ENCODE data around the gene CTDSPL2.
A peak's percentile ranks its signal among the peaks of the same experiment; 100 is the strongest.
"Not testable (repeated sequence)": the region's sequence is repeated elsewhere in the genome, so short reads cannot be mapped to it uniquely, and the experiment has no call there.

Gene CTDSPL2

GRCh38 chr15:44536302-44536961, 109.0 kb downstream of the CTDSPL2 start:
- Histone ChIP-seq H3K27ac (ENCODE audit: low read depth, low read length) (peak overlapping the region; percentile 95), H3K36me3 (ENCODE audit: control insufficient read depth in 5 of 5, insufficient read depth in 5 of 5, low read length in 5 of 5) (peaks cover 0 to 9% (median 5%) of the 10 kb centered on the region in 5 donors), H3K9me3 (ENCODE audit: control insufficient read depth in 5 of 5, low read length in 5 of 5) (no peaks in the 10 kb centered on the region), H3K27me3 (ENCODE audit: control insufficient read depth in 5 of 5, insufficient read depth in 4 of 5, low read length in 5 of 5) (no peaks in the 10 kb centered on the region), H3K4me3 (ENCODE audit: low read depth in 1 of 5, low read length in 5 of 5) (peak overlapping the region; percentile 77 to 90 (median 88)), H3K4me1 (ENCODE audit: control insufficient read depth in 5 of 5, insufficient read depth in 5 of 5, low read length in 5 of 5) (peaks cover 2 to 38% (median 32%) of the 10 kb centered on the region in 5 donors), H3K9ac (ENCODE audit: low read length in 5 of 5) (peak overlapping the region in 4 of 5 donors; percentile 64 to 85 (median 76))

- Histone ChIP-seq H3K4me1 (ENCODE audit: control insufficient read depth in 5 of 5, insufficient read depth in 5 of 5, low read length in 5 of 5) (peaks cover 4 to 45% (median 39%) of the 10 kb centered on the region in 5 donors), H3K9ac (ENCODE audit: low read length in 5 of 5) (peak within 1 kb of the TSS; percentile 79 to 98 (median 94)), H3K27ac (ENCODE audit: low read depth, low read length) (peak within 1 kb of the TSS; percentile 97), H3K27me3 (ENCODE audit: control insufficient read depth in 5 of 5, insufficient read depth in 4 of 5, low read length in 5 of 5) (no peaks in the 10 kb centered on the region), H3K9me3 (ENCODE audit: control insufficient read depth in 5 of 5, low read length in 5 of 5) (no peaks in the 10 kb centered on the region), H3K36me3 (ENCODE audit: control insufficient read depth in 5 of 5, insufficient read depth in 5 of 5, low read length in 5 of 5) (peaks cover 0 to 16% (median 5%) of the 10 kb centered on the region in 5 donors), H3K4me3 (ENCODE audit: low read depth in 1 of 5, low read length in 5 of 5) (peak within 1 kb of the TSS; percentile 85 to 92 (median 88))
Observed at GRCh38 chr15:44536962-44537734, 109.7 kb downstream of the CTDSPL2 start, which contains the start of gene EIF3J. EIF3J (plus strand) TSS chr15:44537147; CDS start chr15:44537195, 48 bp downstream.

GRCh38 chr15:44537735-44538240, 110.4 kb downstream of the CTDSPL2 start:
- H3K4me3 ChIP-seq (ENCODE audit: low read depth in 1 of 5, low read length in 5 of 5): peak overlapping the region; percentile 75 to 92 (median 85)
- H3K27ac ChIP-seq (ENCODE audit: low read depth, low read length): peak overlapping the region; percentile 97
- peaks cover 0 to 16% (median 5%) of the 10 kb centered on the region in 5 donors for H3K36me3 ChIP-seq (ENCODE audit: control insufficient read depth in 5 of 5, insufficient read depth in 5 of 5, low read length in 5 of 5)
- H3K9ac ChIP-seq (ENCODE audit: low read length in 5 of 5): peak overlapping the region; percentile 79 to 98 (median 94)
- H3K4me1 ChIP-seq (ENCODE audit: control insufficient read depth in 5 of 5, insufficient read depth in 5 of 5, low read length in 5 of 5): peaks cover 4 to 51% (median 44%) of the 10 kb centered on the region in 5 donors
- H3K27me3 ChIP-seq (ENCODE audit: control insufficient read depth in 5 of 5, insufficient read depth in 4 of 5, low read length in 5 of 5): no peaks in the 10 kb centered on the region
- H3K9me3 ChIP-seq (ENCODE audit: control insufficient read depth in 5 of 5, low read length in 5 of 5): no peaks in the 10 kb centered on the region

- Histone ChIP-seq H3K36me3 (ENCODE audit: control insufficient read depth in 5 of 5, insufficient read depth in 5 of 5, low read length in 5 of 5) (peaks cover 0 to 10% (median 3%) of the 10 kb centered on the region in 5 donors), H3K27ac (ENCODE audit: low read depth, low read length) (peak overlapping the region; percentile 63), H3K9me3 (ENCODE audit: control insufficient read depth in 5 of 5, low read length in 5 of 5) (no peaks in the 10 kb centered on the region), H3K9ac (ENCODE audit: low read length in 5 of 5) (peak overlapping the region in 1 of 5 donors; percentile 32), H3K4me3 (ENCODE audit: low read depth in 1 of 5, low read length in 5 of 5) (no peak overlapping the region), H3K4me1 (ENCODE audit: control insufficient read depth in 5 of 5, insufficient read depth in 5 of 5, low read length in 5 of 5) (peaks cover 4 to 49% (median 43%) of the 10 kb centered on the region in 5 donors), H3K27me3 (ENCODE audit: control insufficient read depth in 5 of 5, insufficient read depth in 4 of 5, low read length in 5 of 5) (no peaks in the 10 kb centered on the region)
Observed at GRCh38 chr15:44541282-44541958, 114.0 kb downstream of the CTDSPL2 start.

GRCh38 chr15:44542596-44542995, 115.2 kb downstream of the CTDSPL2 start:
- no peaks in the 10 kb centered on the region for H3K27me3 ChIP-seq (ENCODE audit: control insufficient read depth in 5 of 5, insufficient read depth in 4 of 5, low read length in 5 of 5)
- no peaks in the 10 kb centered on the region for H3K9me3 ChIP-seq (ENCODE audit: control insufficient read depth in 5 of 5, low read length in 5 of 5)
- peak overlapping the region; percentile 63 for H3K27ac ChIP-seq (ENCODE audit: low read depth, low read length)
- H3K4me1 ChIP-seq (ENCODE audit: control insufficient read depth in 5 of 5, insufficient read depth in 5 of 5, low read length in 5 of 5): peaks cover 4 to 48% (median 40%) of the 10 kb centered on the region in 5 donors
- H3K4me3 ChIP-seq (ENCODE audit: low read depth in 1 of 5, low read length in 5 of 5): no peak overlapping the region
- peaks cover 0 to 10% (median 3%) of the 10 kb centered on the region in 5 donors for H3K36me3 ChIP-seq (ENCODE audit: control insufficient read depth in 5 of 5, insufficient read depth in 5 of 5, low read length in 5 of 5)
- peak overlapping the region in 2 of 5 donors; percentile 30 to 70 for H3K9ac ChIP-seq (ENCODE audit: low read length in 5 of 5)

- not testable (repeated sequence) for H3K27ac ChIP-seq (ENCODE audit: low read depth, low read length); H3K9me3 ChIP-seq (ENCODE audit: control insufficient read depth in 5 of 5, low read length in 5 of 5); H3K9ac ChIP-seq (ENCODE audit: low read length in 5 of 5); H3K27me3 ChIP-seq (ENCODE audit: control insufficient read depth in 5 of 5, insufficient read depth in 4 of 5, low read length in 5 of 5); H3K4me3 ChIP-seq (ENCODE audit: low read depth in 1 of 5, low read length in 5 of 5)
- Histone ChIP-seq H3K36me3 (ENCODE audit: control insufficient read depth in 5 of 5, insufficient read depth in 5 of 5, low read length in 5 of 5) (peaks cover 0 to 10% (median 5%) of the 10 kb centered on the region in 5 donors), H3K4me1 (ENCODE audit: control insufficient read depth in 5 of 5, insufficient read depth in 5 of 5, low read length in 5 of 5) (peaks cover 4 to 35% (median 28%) of the 10 kb centered on the region in 5 donors)
Observed at GRCh38 chr15:44544745-44545144, 117.3 kb downstream of the CTDSPL2 start.

- H3K9ac ChIP-seq (ENCODE audit: low read length in 5 of 5): peak overlapping the region in 1 of 5 donors; percentile 21
- H3K27me3 ChIP-seq (ENCODE audit: control insufficient read depth in 5 of 5, insufficient read depth in 4 of 5, low read length in 5 of 5): no peaks in the 10 kb centered on the region
- no peaks in the 10 kb centered on the region for H3K9me3 ChIP-seq (ENCODE audit: control insufficient read depth in 5 of 5, low read length in 5 of 5)
- peak overlapping the region; percentile 50 for H3K27ac ChIP-seq (ENCODE audit: low read depth, low read length)
- no peak overlapping the region for H3K4me3 ChIP-seq (ENCODE audit: low read depth in 1 of 5, low read length in 5 of 5)
- H3K36me3 ChIP-seq (ENCODE audit: control insufficient read depth in 5 of 5, insufficient read depth in 5 of 5, low read length in 5 of 5): peaks cover 0 to 12% (median 2%) of the 10 kb centered on the region in 5 donors
- peaks cover 4 to 33% (median 24%) of the 10 kb centered on the region in 5 donors for H3K4me1 ChIP-seq (ENCODE audit: control insufficient read depth in 5 of 5, insufficient read depth in 5 of 5, low read length in 5 of 5)
Observed at GRCh38 chr15:44545913-44546802, 118.7 kb downstream of the CTDSPL2 start.

GRCh38 chr15:44549152-44549551, 121.7 kb downstream of the CTDSPL2 start:
- peaks cover 0 to 16% (median 8%) of the 10 kb centered on the region in 5 donors for H3K4me1 ChIP-seq (ENCODE audit: control insufficient read depth in 5 of 5, insufficient read depth in 5 of 5, low read length in 5 of 5)
- H3K9me3 ChIP-seq (ENCODE audit: control insufficient read depth in 5 of 5, low read length in 5 of 5); H3K27ac ChIP-seq (ENCODE audit: low read depth, low read length); H3K9ac ChIP-seq (ENCODE audit: low read length in 5 of 5); H3K27me3 ChIP-seq (ENCODE audit: control insufficient read depth in 5 of 5, insufficient read depth in 4 of 5, low read length in 5 of 5); H3K4me3 ChIP-seq (ENCODE audit: low read depth in 1 of 5, low read length in 5 of 5): not testable (repeated sequence)
- H3K36me3 ChIP-seq (ENCODE audit: control insufficient read depth in 5 of 5, insufficient read depth in 5 of 5, low read length in 5 of 5): peaks cover 3 to 30% (median 14%) of the 10 kb centered on the region in 5 donors

- Histone ChIP-seq H3K27me3 (ENCODE audit: control insufficient read depth in 5 of 5, insufficient read depth in 4 of 5, low read length in 5 of 5) (no peaks in the 10 kb centered on the region), H3K9me3 (ENCODE audit: control insufficient read depth in 5 of 5, low read length in 5 of 5) (no peaks in the 10 kb centered on the region), H3K4me3 (ENCODE audit: low read depth in 1 of 5, low read length in 5 of 5) (no peak overlapping the region), H3K9ac (ENCODE audit: low read length in 5 of 5) (no peak overlapping the region), H3K4me1 (ENCODE audit: control insufficient read depth in 5 of 5, insufficient read depth in 5 of 5, low read length in 5 of 5) (peaks cover 0 to 12% (median 10%) of the 10 kb centered on the region in 5 donors), H3K36me3 (ENCODE audit: control insufficient read depth in 5 of 5, insufficient read depth in 5 of 5, low read length in 5 of 5) (peaks cover 14 to 41% (median 24%) of the 10 kb centered on the region in 5 donors), H3K27ac (ENCODE audit: low read depth, low read length) (no peak overlapping the region)
Observed at GRCh38 chr15:44550256-44550655, 122.8 kb downstream of the CTDSPL2 start.
